ENCODE results near the gene OVAAL.

GRCh38 chr1:180519846-180520245 lies 38.9 kb upstream of the OVAAL start:
- TF ChIP-seq MAX (IDR thresholded peaks at IDR 0.05) (no peak), YY1 (IDR thresholded peaks at IDR 0.05; ENCODE audit: low read depth) (no peak), USF1 (IDR thresholded peaks at IDR 0.05) (no peak), CEBPB (IDR thresholded peaks at IDR 0.05) (no peak), FOXM1 (IDR thresholded peaks at IDR 0.05; ENCODE audit: borderline replicate concordance, low read depth) (no peak), TAF1 (IDR thresholded peaks at IDR 0.05; ENCODE audit: low read depth) (no peak), RAD21 (IDR thresholded peaks at IDR 0.05; ENCODE audit: low read depth) (no peak), EP300 (IDR thresholded peaks at IDR 0.05; ENCODE audit: borderline replicate concordance) (no peak), ZBTB7A (IDR thresholded peaks at IDR 0.05; ENCODE audit: low read depth) (no peak), TCF12 (IDR thresholded peaks at IDR 0.05; ENCODE audit: low read depth) (no peak), CREB1 (IDR thresholded peaks at IDR 0.05; ENCODE audit: low read depth) (no peak), TEAD4 (IDR thresholded peaks at IDR 0.05) (no peak)
- TF ChIP-seq, protein P1, sequence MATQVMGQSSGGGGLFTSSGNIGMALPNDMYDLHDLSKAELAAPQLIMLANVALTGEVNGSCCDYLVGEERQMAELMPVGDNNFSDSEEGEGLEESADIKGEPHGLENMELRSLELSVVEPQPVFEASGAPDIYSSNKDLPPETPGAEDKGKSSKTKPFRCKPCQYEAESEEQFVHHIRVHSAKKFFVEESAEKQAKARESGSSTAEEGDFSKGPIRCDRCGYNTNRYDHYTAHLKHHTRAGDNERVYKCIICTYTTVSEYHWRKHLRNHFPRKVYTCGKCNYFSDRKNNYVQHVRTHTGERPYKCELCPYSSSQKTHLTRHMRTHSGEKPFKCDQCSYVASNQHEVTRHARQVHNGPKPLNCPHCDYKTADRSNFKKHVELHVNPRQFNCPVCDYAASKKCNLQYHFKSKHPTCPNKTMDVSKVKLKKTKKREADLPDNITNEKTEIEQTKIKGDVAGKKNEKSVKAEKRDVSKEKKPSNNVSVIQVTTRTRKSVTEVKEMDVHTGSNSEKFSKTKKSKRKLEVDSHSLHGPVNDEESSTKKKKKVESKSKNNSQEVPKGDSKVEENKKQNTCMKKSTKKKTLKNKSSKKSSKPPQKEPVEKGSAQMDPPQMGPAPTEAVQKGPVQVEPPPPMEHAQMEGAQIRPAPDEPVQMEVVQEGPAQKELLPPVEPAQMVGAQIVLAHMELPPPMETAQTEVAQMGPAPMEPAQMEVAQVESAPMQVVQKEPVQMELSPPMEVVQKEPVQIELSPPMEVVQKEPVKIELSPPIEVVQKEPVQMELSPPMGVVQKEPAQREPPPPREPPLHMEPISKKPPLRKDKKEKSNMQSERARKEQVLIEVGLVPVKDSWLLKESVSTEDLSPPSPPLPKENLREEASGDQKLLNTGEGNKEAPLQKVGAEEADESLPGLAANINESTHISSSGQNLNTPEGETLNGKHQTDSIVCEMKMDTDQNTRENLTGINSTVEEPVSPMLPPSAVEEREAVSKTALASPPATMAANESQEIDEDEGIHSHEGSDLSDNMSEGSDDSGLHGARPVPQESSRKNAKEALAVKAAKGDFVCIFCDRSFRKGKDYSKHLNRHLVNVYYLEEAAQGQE (IDR thresholded peaks at IDR 0.05; ENCODE audit: low read depth): no peak

Data from Ishikawa (cell line).